HepG2 (cell line): ENCODE measurements around the gene OR2F1. TPM values are rescaled to one million over a fixed set of nuclear protein-coding genes. Genes with fewer than 3 reads are reported as not detected.

ENCODE experiments used
- ARID4A ChIP-seq: sonication (generic); formaldehyde crosslinking; IDR thresholded peaks from 2 replicates; pipeline ENCODE4 v1.5.0; 2020; ENCODE audit warnings: mild to moderate bottlenecking, missing genetic modification reagents, borderline replicate concordance
- CHCHD3 ChIP-seq: sonication (generic); formaldehyde crosslinking; IDR thresholded peaks from 2 replicates; pipeline ENCODE4 v1.8.0; 2022; ENCODE audit warnings: mild to moderate bottlenecking, missing genetic modification reagents, moderate library complexity
- ETV5 ChIP-seq: IDR thresholded peaks from 2 replicates; pipeline ENCODE4 v1.6.1; 2018; ENCODE audit warnings: missing biosample characterization, missing genetic modification reagents, inconsistent platforms, borderline replicate concordance
- FOSL2 ChIP-seq: sonication (generic); formaldehyde crosslinking; IDR thresholded peaks from 2 replicates; pipeline ENCODE4 v1.4.0; 2020; ENCODE audit warnings: missing genetic modification reagents
- HCFC1 ChIP-seq: fragments of 150-350 bp; IDR thresholded peaks from 2 replicates; pipeline ENCODE4 v1.6.1; 2014; ENCODE audit warnings: low read depth, low read length
- KLF11 ChIP-seq: IDR thresholded peaks from 2 replicates; pipeline ENCODE4 v1.6.1; 2016; ENCODE audit warnings: missing compliant biosample characterization
- PHF8 ChIP-seq: sonication (generic); formaldehyde crosslinking; IDR thresholded peaks from 2 replicates; pipeline ENCODE4 v1.5.0; 2020; ENCODE audit warnings: missing genetic modification reagents
- RXRA ChIP-seq: sonication (generic); formaldehyde crosslinking; IDR thresholded peaks from 2 replicates; pipeline ENCODE4 v1.5.1; 2020; ENCODE audit warnings: missing genetic modification reagents
- TAF1 ChIP-seq: sonication (generic); formaldehyde crosslinking; IDR thresholded peaks from 2 replicates; pipeline ENCODE4 v1.4.0; 2020; ENCODE audit warnings: missing genetic modification reagents
- ZBTB21 ChIP-seq: sonication (generic); formaldehyde crosslinking; IDR thresholded peaks from 2 replicates; pipeline ENCODE4 v1.4.0; 2020; ENCODE audit warnings: missing genetic modification reagents
- ZNF136 ChIP-seq: sonication (generic); formaldehyde crosslinking; IDR thresholded peaks from 2 replicates; pipeline ENCODE4 v1.8.1; 2022; ENCODE audit warnings: low read depth, mild to moderate bottlenecking, moderate library complexity, missing genetic modification reagents
- ZNF292 ChIP-seq: sonication (generic); formaldehyde crosslinking; IDR thresholded peaks from 2 replicates; pipeline ENCODE4 v1.8.1; 2022; ENCODE audit warnings: mild to moderate bottlenecking, low read depth, missing genetic modification reagents, borderline replicate concordance
- ZNF337 ChIP-seq: sonication (generic); formaldehyde crosslinking; IDR thresholded peaks from 2 replicates; pipeline ENCODE4 v1.5.1; 2020; ENCODE audit warnings: missing genetic modification reagents, low read depth, mild to moderate bottlenecking, borderline replicate concordance
- ZNF33A ChIP-seq: sonication (generic); formaldehyde crosslinking; IDR thresholded peaks from 2 replicates; pipeline ENCODE4 v1.5.1; 2020; ENCODE audit warnings: missing genetic modification reagents, mild to moderate bottlenecking, moderate library complexity, borderline replicate concordance
- ZNF350 ChIP-seq: sonication (generic); formaldehyde crosslinking; IDR thresholded peaks from 2 replicates; pipeline ENCODE4 v1.4.0; 2020; ENCODE audit warnings: mild to moderate bottlenecking, low read depth, missing genetic modification reagents, borderline replicate concordance
- ZNF441 ChIP-seq: sonication (generic); formaldehyde crosslinking; IDR thresholded peaks from 2 replicates; pipeline ENCODE4 v1.7.0; 2021; ENCODE audit warnings: missing genetic modification reagents, borderline replicate concordance
- polyA plus RNA-seq, 8 experiments: library from polyadenylated mRNA; depleted of rRNA in 3 of 8; stranded (reverse) in 7 of 8; unstranded in 1 of 8; fragments of >200 nt; fragmentation: Illumina TruSeq in 4 of 8; extraction: Trizol in 4 of 8; gene quantifications; 2 replicates each; pipeline versions ENCODE4 v1.2.1 to v1.2.3, GENCODE V29; 2011 to 2016; ENCODE audit warnings: low read depth in 4 of 8, missing spikeins in 1 of 8, mixed read lengths in 1 of 8; ENCODE audit not compliant: insufficient read depth in 1 of 8
- total RNA-seq, 5 experiments: library from RNA; depleted of rRNA; stranded (reverse); fragments of >200 nt; fragmentation: Illumina TruSeq; extraction: Trizol; gene quantifications; 2 replicates each; pipeline ENCODE4 v1.2.3, GENCODE V29; 2016; ENCODE audit warnings: low read depth in 1 of 5
- TF ChIP-seq, protein P1 (sequence below): sonication (generic); formaldehyde crosslinking; IDR thresholded peaks from 2 replicates; pipeline ENCODE4 v1.4.0; 2020; ENCODE audit warnings: missing genetic modification reagents, borderline replicate concordance
- TF ChIP-seq, protein P2 (sequence below): sonication (generic); formaldehyde crosslinking; IDR thresholded peaks from 2 replicates; pipeline ENCODE4 v1.4.0; 2020; ENCODE audit warnings: missing genetic modification reagents
- TF ChIP-seq, protein P3 (sequence below): sonication (generic); formaldehyde crosslinking; IDR thresholded peaks from 2 replicates; pipeline ENCODE4 v1.8.0; 2022; ENCODE audit warnings: missing genetic modification reagents, mild to moderate bottlenecking, inconsistent platforms, borderline replicate concordance

The OR2F1 gene
- total and polyA plus RNA-seq, 2 of the 13 experiments (the other 11 are each of a cell fraction or from before 2014, with no cell fraction given): 0.36 to 1.5 TPM

- TF ChIP-seq, protein P1, sequence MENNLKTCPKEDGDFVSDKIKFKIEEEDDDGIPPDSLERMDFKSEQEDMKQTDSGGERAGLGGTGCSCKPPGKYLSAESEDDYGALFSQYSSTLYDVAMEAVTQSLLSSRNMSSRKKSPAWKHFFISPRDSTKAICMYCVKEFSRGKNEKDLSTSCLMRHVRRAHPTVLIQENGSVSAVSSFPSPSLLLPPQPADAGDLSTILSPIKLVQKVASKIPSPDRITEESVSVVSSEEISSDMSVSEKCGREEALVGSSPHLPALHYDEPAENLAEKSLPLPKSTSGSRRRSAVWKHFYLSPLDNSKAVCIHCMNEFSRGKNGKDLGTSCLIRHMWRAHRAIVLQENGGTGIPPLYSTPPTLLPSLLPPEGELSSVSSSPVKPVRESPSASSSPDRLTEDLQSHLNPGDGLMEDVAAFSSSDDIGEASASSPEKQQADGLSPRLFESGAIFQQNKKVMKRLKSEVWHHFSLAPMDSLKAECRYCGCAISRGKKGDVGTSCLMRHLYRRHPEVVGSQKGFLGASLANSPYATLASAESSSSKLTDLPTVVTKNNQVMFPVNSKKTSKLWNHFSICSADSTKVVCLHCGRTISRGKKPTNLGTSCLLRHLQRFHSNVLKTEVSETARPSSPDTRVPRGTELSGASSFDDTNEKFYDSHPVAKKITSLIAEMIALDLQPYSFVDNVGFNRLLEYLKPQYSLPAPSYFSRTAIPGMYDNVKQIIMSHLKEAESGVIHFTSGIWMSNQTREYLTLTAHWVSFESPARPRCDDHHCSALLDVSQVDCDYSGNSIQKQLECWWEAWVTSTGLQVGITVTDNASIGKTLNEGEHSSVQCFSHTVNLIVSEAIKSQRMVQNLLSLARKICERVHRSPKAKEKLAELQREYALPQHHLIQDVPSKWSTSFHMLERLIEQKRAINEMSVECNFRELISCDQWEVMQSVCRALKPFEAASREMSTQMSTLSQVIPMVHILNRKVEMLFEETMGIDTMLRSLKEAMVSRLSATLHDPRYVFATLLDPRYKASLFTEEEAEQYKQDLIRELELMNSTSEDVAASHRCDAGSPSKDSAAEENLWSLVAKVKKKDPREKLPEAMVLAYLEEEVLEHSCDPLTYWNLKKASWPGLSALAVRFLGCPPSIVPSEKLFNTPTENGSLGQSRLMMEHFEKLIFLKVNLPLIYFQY: peak; percentile 89
- TF ChIP-seq PHF8 (CRISPR knock-in tag) (0 out of 2 replicates have a peak, but pooled peaks have one; percentile 37), ZNF350 (peak; percentile 61; the same call in 1 of the 2 replicates), ZNF33A (CRISPR knock-in tag) (no peak), ZNF292 (CRISPR knock-in tag) (peak; percentile 97), TAF1 (CRISPR knock-in tag) (no peak), ZNF337 (CRISPR knock-in tag) (no peak; the same call in 1 of the 2 replicates), CHCHD3 (no peak), ARID4A (CRISPR knock-in tag) (peak; percentile 44; the same call in 1 of the 2 replicates), RXRA (peak; percentile 98), FOSL2 (peak; percentile 82), KLF11 (CRISPR knock-in tag) (no peak), ETV5 (CRISPR knock-in tag) (peak; percentile 97), ZNF136 (CRISPR knock-in tag) (0 out of 2 replicates have a peak, but pooled peaks have one; percentile 52), ZNF441 (CRISPR knock-in tag) (no peak), ZBTB21 (0 out of 2 replicates have a peak, but pooled peaks have one; percentile 54), HCFC1 (no peak)
- TF ChIP-seq, protein P2, sequence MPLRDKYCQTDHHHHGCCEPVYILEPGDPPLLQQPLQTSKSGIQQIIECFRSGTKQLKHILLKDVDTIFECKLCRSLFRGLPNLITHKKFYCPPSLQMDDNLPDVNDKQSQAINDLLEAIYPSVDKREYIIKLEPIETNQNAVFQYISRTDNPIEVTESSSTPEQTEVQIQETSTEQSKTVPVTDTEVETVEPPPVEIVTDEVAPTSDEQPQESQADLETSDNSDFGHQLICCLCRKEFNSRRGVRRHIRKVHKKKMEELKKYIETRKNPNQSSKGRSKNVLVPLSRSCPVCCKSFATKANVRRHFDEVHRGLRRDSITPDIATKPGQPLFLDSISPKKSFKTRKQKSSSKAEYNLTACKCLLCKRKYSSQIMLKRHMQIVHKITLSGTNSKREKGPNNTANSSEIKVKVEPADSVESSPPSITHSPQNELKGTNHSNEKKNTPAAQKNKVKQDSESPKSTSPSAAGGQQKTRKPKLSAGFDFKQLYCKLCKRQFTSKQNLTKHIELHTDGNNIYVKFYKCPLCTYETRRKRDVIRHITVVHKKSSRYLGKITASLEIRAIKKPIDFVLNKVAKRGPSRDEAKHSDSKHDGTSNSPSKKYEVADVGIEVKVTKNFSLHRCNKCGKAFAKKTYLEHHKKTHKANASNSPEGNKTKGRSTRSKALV: no peak
- TF ChIP-seq, protein P3, sequence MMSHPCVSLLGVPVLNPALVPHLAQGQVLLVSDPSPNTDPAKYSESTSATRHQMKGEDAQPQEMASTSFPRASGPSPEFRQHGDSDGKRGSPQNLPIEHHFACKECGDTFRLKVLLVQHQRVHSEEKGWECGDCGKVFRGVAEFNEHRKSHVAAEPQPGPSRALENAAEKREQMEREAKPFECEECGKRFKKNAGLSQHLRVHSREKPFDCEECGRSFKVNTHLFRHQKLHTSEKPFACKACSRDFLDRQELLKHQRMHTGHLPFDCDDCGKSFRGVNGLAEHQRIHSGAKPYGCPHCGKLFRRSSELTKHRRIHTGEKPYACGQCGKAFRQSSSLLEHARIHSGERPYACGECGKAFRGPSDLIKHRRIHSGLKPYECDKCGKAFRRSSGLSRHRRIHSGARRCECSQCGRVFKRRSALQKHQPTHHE (CRISPR knock-in tag): no peak
Observed at GRCh38 chr7:143906895-143907294, 47.7 kb upstream of the OR2F1 start (continued).
